ENCODE measurements around the gene DNM2.

- TF ChIP-seq CTCF (IDR thresholded peaks at IDR 0.05) (no peak), POLR2A (IDR thresholded peaks at IDR 0.05) (no peak)
Observed at GRCh38 chr19:10752913-10753704, 35.2 kb downstream of the DNM2 start.
